Vagina (tissue), 2 donors: Measurements from ENCODE around the gene STRA6. TPM values are rescaled to one million over a fixed set of nuclear protein-coding genes. Genes with fewer than 3 reads are reported as not detected.

Experiments used
- DNase-seq, 2 donors: peaks; one replicate each; pipeline ENCODE4 v3.0.0-alpha.2; 2017; ENCODE audit errors: extremely low spot score in 2 of 2
- H3K27ac ChIP-seq: fragments of 200-600 bp; sonication (generic); one replicate; pipeline ENCODE4 v1.5.1; 2019
- H3K27me3 ChIP-seq: fragments of 200-600 bp; sonication (generic); one replicate; pipeline ENCODE4 v1.5.1; 2019
- H3K36me3 ChIP-seq, 2 donors: fragments of 200-600 bp; sonication (generic); one replicate each; pipeline ENCODE4 v1.5.1; 2017 to 2019
- H3K4me1 ChIP-seq: fragments of 200-600 bp; sonication (generic); one replicate; pipeline ENCODE4 v1.5.1; 2019
- H3K4me3 ChIP-seq, 2 donors: fragments of 200-600 bp; sonication (generic); 1 replicate in 1 of 2; 2 replicates in 1 of 2; pipeline ENCODE4 v1.5.1; 2016 to 2019
- H3K9me3 ChIP-seq: fragments of 200-600 bp; sonication (generic); one replicate; pipeline ENCODE4 v1.5.1; 2019
- CTCF ChIP-seq, 3 experiments: fragments of 450-650 bp in 2 of 3; fragments of 200-600 bp in 1 of 3; sonication (generic) in 1 of 3; IDR thresholded peaks; one replicate each; pipeline ENCODE4 v1.5.1; 2017 to 2019; ENCODE audit warnings: antibody characterized with exemption in 3 of 3, mild to moderate bottlenecking in 2 of 3, moderate library complexity in 2 of 3
- POLR2A ChIP-seq, 2 donors: fragments of 450-650 bp; IDR thresholded peaks; one replicate each; pipeline ENCODE4 v1.6.1; 2017; ENCODE audit warnings: antibody characterized with exemption in 2 of 2, mild to moderate bottlenecking in 2 of 2, moderate library complexity in 2 of 2
- POLR2AphosphoS5 ChIP-seq, 2 donors: sonication (generic); formaldehyde crosslinking; IDR thresholded peaks; one replicate each; pipeline ENCODE4 v1.9.0; 2017; ENCODE audit warnings: antibody characterized with exemption in 2 of 2, mild to moderate bottlenecking in 2 of 2, low read depth in 1 of 2; ENCODE audit not compliant: insufficient read depth in 1 of 2
- intact Hi-C: fragments of 100-400 bp; cut with DNase I; formaldehyde crosslinking; loops from one replicate; pipeline ENCODE4 v1.15.1; 2023
- total RNA-seq: library from RNA; depleted of rRNA; stranded (reverse); fragments of >200 nt; gene quantifications from one replicate; pipeline ENCODE4 v1.2.3, GENCODE V29; 2016

The STRA6 gene
- total RNA-seq, 1 donor from 2014 or later: 0.98 TPM

GRCh38 chr15:74138642-74139041 lies 63.9 kb downstream of the STRA6 start:
- intact Hi-C loops: loop anchor here (10.0 kb wide), 1 partner anchor 164 kb away; no protein-coding TSS in a partner anchor
- DNase-seq: peak in 1 of 2 donors; percentile 80
- no peaks in the 10 kb centered on the region for H3K36me3 ChIP-seq
- peaks cover 26% of the 10 kb centered on the region for H3K4me1 ChIP-seq
- no peak overlapping the region for H3K27ac ChIP-seq
- no peak overlapping the region for H3K4me3 ChIP-seq
- H3K27me3 ChIP-seq: peaks cover 6% of the 10 kb centered on the region
- no peak for TF ChIP-seq CTCF (IDR thresholded peaks at IDR 0.05)
- no peak for TF ChIP-seq POLR2AphosphoS5 (IDR thresholded peaks at IDR 0.05; ENCODE audit: insufficient read depth in 1 of 2, low read depth in 1 of 2)
- no peak for TF ChIP-seq POLR2A (IDR thresholded peaks at IDR 0.05)
- H3K9me3 ChIP-seq: no peaks in the 10 kb centered on the region

- peaks cover 6% of the 10 kb centered on the region for H3K27me3 ChIP-seq
- intact Hi-C loops: loop anchor here (10.0 kb wide), 1 partner anchor 163 kb away; no protein-coding TSS in a partner anchor
Measured at GRCh38 chr15:74137537-74137894, 65.1 kb downstream of the STRA6 start.

GRCh38 chr15:74136814-74137536 lies 65.6 kb downstream of the STRA6 start:
- H3K4me1 ChIP-seq: peaks cover 26% of the 10 kb centered on the region

More at GRCh38 chr15:74137537-74137894, 65.1 kb downstream of the STRA6 start:
- Histone ChIP-seq H3K36me3 (no peaks in the 10 kb centered on the region), H3K27ac (no peak overlapping the region), H3K4me1 (peaks cover 26% of the 10 kb centered on the region), H3K9me3 (no peaks in the 10 kb centered on the region), H3K4me3 (no peak overlapping the region)
- no peak for TF ChIP-seq POLR2A (IDR thresholded peaks at IDR 0.05)
- TF ChIP-seq CTCF (IDR thresholded peaks at IDR 0.05): no peak
- no peak for TF ChIP-seq POLR2AphosphoS5 (IDR thresholded peaks at IDR 0.05; ENCODE audit: insufficient read depth in 1 of 2, low read depth in 1 of 2)
- no peak for DNase-seq

GRCh38 chr15:74136540-74136813 lies 66.1 kb downstream of the STRA6 start:
- H3K9me3 ChIP-seq: no peaks in the 10 kb centered on the region
- DNase-seq: no peak
- intact Hi-C loops: loop anchor here (10.0 kb wide), 1 partner anchor 162 kb away; no protein-coding TSS in a partner anchor
- peak overlapping the region; percentile 53 for H3K27ac ChIP-seq
- peaks cover 26% of the 10 kb centered on the region for H3K4me1 ChIP-seq
- H3K36me3 ChIP-seq: no peaks in the 10 kb centered on the region
- peak overlapping the region; percentile 45 to 54 for H3K4me3 ChIP-seq
- no peak for TF ChIP-seq POLR2AphosphoS5 (IDR thresholded peaks at IDR 0.05; ENCODE audit: insufficient read depth in 1 of 2, low read depth in 1 of 2)
- TF ChIP-seq POLR2A (IDR thresholded peaks at IDR 0.05): no peak
- TF ChIP-seq CTCF (IDR thresholded peaks at IDR 0.05): no peak
- peaks cover 6% of the 10 kb centered on the region for H3K27me3 ChIP-seq

More at GRCh38 chr15:74136814-74137536, 65.6 kb downstream of the STRA6 start:
- DNase-seq: peak in 1 of 2 donors; percentile 84
- intact Hi-C loops: loop anchor here (10.0 kb wide), 1 partner anchor 162 kb away; no protein-coding TSS in a partner anchor
- peak overlapping the region; percentile 53 for H3K27ac ChIP-seq
- no peak for TF ChIP-seq POLR2AphosphoS5 (IDR thresholded peaks at IDR 0.05; ENCODE audit: insufficient read depth in 1 of 2, low read depth in 1 of 2)
- no peak for TF ChIP-seq POLR2A (IDR thresholded peaks at IDR 0.05)
- TF ChIP-seq CTCF (IDR thresholded peaks at IDR 0.05): no peak
- H3K4me3 ChIP-seq: peak overlapping the region; percentile 45 to 54
- H3K9me3 ChIP-seq: no peaks in the 10 kb centered on the region
- H3K36me3 ChIP-seq: no peaks in the 10 kb centered on the region
- H3K27me3 ChIP-seq: peaks cover 6% of the 10 kb centered on the region

- peaks cover 34% of the 10 kb centered on the region for H3K4me1 ChIP-seq
- intact Hi-C loops: loop anchor here (10.0 kb wide), 1 partner anchor 160 kb away; no protein-coding TSS in a partner anchor
- TF ChIP-seq POLR2A (IDR thresholded peaks at IDR 0.05) (no peak), POLR2AphosphoS5 (IDR thresholded peaks at IDR 0.05; ENCODE audit: insufficient read depth in 1 of 2, low read depth in 1 of 2) (no peak), CTCF (IDR thresholded peaks at IDR 0.05) (no peak)
- peak overlapping the region; percentile 53 for H3K27ac ChIP-seq
- H3K27me3 ChIP-seq: peaks cover 12% of the 10 kb centered on the region
- no peaks in the 10 kb centered on the region for H3K36me3 ChIP-seq
- no peak for DNase-seq
- no peaks in the 10 kb centered on the region for H3K9me3 ChIP-seq
- no peak overlapping the region for H3K4me3 ChIP-seq
Measured at GRCh38 chr15:74135041-74135565, 67.5 kb downstream of the STRA6 start.
